KMS-11 (cell line): ENCODE results near the gene GABARAPL2.

Experiments
- H2AFZ ChIP-seq: fragments of 200-600 bp; sonication (generic); 2 replicates; pipeline ENCODE4 v1.6.1; 2016; ENCODE audit warnings: antibody characterized with exemption, mixed run types, low read depth
- H3K27ac ChIP-seq: fragments of 200-600 bp; sonication (generic); 2 replicates; pipeline ENCODE4 v1.6.1; 2016; ENCODE audit warnings: mild to moderate bottlenecking, mixed run types
- H3K27me3 ChIP-seq: fragments of 200-600 bp; sonication (generic); 2 replicates; pipeline ENCODE4 v1.6.1; 2017; ENCODE audit warnings: mild to moderate bottlenecking, low read depth, mixed run types, moderate library complexity; ENCODE audit not compliant: insufficient read depth
- H3K36me3 ChIP-seq: fragments of 200-600 bp; sonication (generic); 2 replicates; pipeline ENCODE4 v1.6.1; 2017; ENCODE audit warnings: mild to moderate bottlenecking, mixed run types; ENCODE audit not compliant: insufficient read depth
- H3K4me1 ChIP-seq: fragments of 200-600 bp; sonication (generic); 2 replicates; pipeline ENCODE4 v1.6.1; 2016; ENCODE audit warnings: mild to moderate bottlenecking, low read depth, mixed run types; ENCODE audit not compliant: poor library complexity, severe bottlenecking
- H3K4me2 ChIP-seq: fragments of 200-600 bp; sonication (generic); 2 replicates; pipeline ENCODE4 v1.7.0; 2016; ENCODE audit warnings: mild to moderate bottlenecking, mixed run types
- H3K4me3 ChIP-seq: fragments of 200-600 bp; sonication (generic); IDR thresholded peaks from 2 replicates; pipeline ENCODE4 v1.6.1; 2017; ENCODE audit warnings: low read depth, low read length, mixed read lengths; ENCODE audit not compliant: insufficient read depth
- H3K79me2 ChIP-seq: fragments of 200-600 bp; sonication (generic); 2 replicates; pipeline ENCODE4 v1.6.1; 2016; ENCODE audit warnings: low read depth, mixed run types; ENCODE audit not compliant: insufficient read depth
- H3K9ac ChIP-seq: fragments of 200-600 bp; sonication (generic); 2 replicates; pipeline ENCODE4 v1.6.1; 2016; ENCODE audit warnings: mild to moderate bottlenecking, mixed run types
- H4K20me1 ChIP-seq: fragments of 200-600 bp; sonication (generic); 2 replicates; pipeline ENCODE4 v1.6.1; 2016; ENCODE audit warnings: mild to moderate bottlenecking, mixed run types; ENCODE audit not compliant: insufficient read depth
- CTCF ChIP-seq: fragments of 200-600 bp; sonication (generic); conservative IDR thresholded peaks from 2 replicates; pipeline ENCODE4 v1.6.1; 2017; ENCODE audit warnings: low read depth, mild to moderate bottlenecking, antibody characterized with exemption, low read length, moderate library complexity, mixed read lengths

GABARAPL2 gene

GRCh38 chr16:75529056-75529905 lies 36.9 kb upstream of the GABARAPL2 start:
- Histone ChIP-seq H3K4me3 (no peak overlapping the region), H3K79me2 (no peaks in the 10 kb centered on the region), H3K4me1 (no peaks in the 10 kb centered on the region), H3K36me3 (no peaks in the 10 kb centered on the region), H3K4me2 (no peak overlapping the region), H3K27me3 (no peaks in the 10 kb centered on the region), H3K27ac (no peak overlapping the region), H3K9ac (no peak overlapping the region), H2AFZ (no peak overlapping the region), H4K20me1 (no peaks in the 10 kb centered on the region)
- TF ChIP-seq CTCF: no peak

- Histone ChIP-seq H3K27ac (no peak overlapping the region), H3K4me2 (no peak overlapping the region), H3K9ac (no peak overlapping the region), H3K4me1 (no peaks in the 10 kb centered on the region), H3K27me3 (no peaks in the 10 kb centered on the region), H3K79me2 (no peaks in the 10 kb centered on the region), H3K4me3 (no peak overlapping the region), H2AFZ (no peak overlapping the region), H4K20me1 (no peaks in the 10 kb centered on the region), H3K36me3 (no peaks in the 10 kb centered on the region)
- no peak for TF ChIP-seq CTCF
Measured at GRCh38 chr16:75529959-75530358, 36.2 kb upstream of the GABARAPL2 start.

GRCh38 chr16:75532142-75532765 lies 33.9 kb upstream of the GABARAPL2 start:
- no peak overlapping the region for H3K4me3 ChIP-seq
- no peaks in the 10 kb centered on the region for H3K27me3 ChIP-seq
- no peaks in the 10 kb centered on the region for H3K36me3 ChIP-seq
- no peaks in the 10 kb centered on the region for H4K20me1 ChIP-seq
- H3K4me2 ChIP-seq: no peak overlapping the region
- H3K4me1 ChIP-seq: no peaks in the 10 kb centered on the region
- H3K79me2 ChIP-seq: no peaks in the 10 kb centered on the region
- no peak overlapping the region for H3K9ac ChIP-seq
- no peak for TF ChIP-seq CTCF
- H3K27ac ChIP-seq: no peak overlapping the region
- no peak overlapping the region for H2AFZ ChIP-seq

GRCh38 chr16:75532791-75533190 lies 33.4 kb upstream of the GABARAPL2 start:
- TF ChIP-seq CTCF: no peak
- Histone ChIP-seq H3K4me2 (no peak overlapping the region), H2AFZ (no peak overlapping the region), H3K4me3 (no peak overlapping the region), H4K20me1 (no peaks in the 10 kb centered on the region), H3K27me3 (no peaks in the 10 kb centered on the region), H3K27ac (no peak overlapping the region), H3K36me3 (no peaks in the 10 kb centered on the region), H3K4me1 (no peaks in the 10 kb centered on the region), H3K9ac (no peak overlapping the region), H3K79me2 (no peaks in the 10 kb centered on the region)
